PFSK-1 (cell line): Measurements from ENCODE around the gene ACER3.

ENCODE experiments used
- FOXP2 ChIP-seq: optimal IDR thresholded peaks from 2 replicates; pipeline ENCODE3; 2011; ENCODE audit warnings: borderline replicate concordance, control low read depth, inconsistent platforms; ENCODE audit not compliant: insufficient read depth; ENCODE audit errors: extremely low read length, extremely low read depth
- POLR2AphosphoS5 ChIP-seq: IDR thresholded peaks from 2 replicates; pipeline ENCODE4 v1.6.1; 2012; ENCODE audit warnings: low read depth, mild to moderate bottlenecking, control low read depth, low read length, moderate library complexity
- REST ChIP-seq, 2 experiments: IDR thresholded peaks; 2 replicates each; pipeline versions ENCODE4 v1.6.1 to v1.8.0; 2011 to 2012; ENCODE audit warnings: low read depth in 2 of 2, low read length in 2 of 2, control low read depth in 1 of 2, inconsistent platforms in 1 of 2, mild to moderate bottlenecking in 1 of 2, moderate library complexity in 1 of 2; ENCODE audit not compliant: insufficient read depth in 1 of 2
- SIN3A ChIP-seq: IDR thresholded peaks from 2 replicates; pipeline ENCODE4 v1.6.1; 2012; ENCODE audit warnings: mild to moderate bottlenecking, low read length, moderate library complexity, borderline replicate concordance; ENCODE audit not compliant: insufficient read depth
- TAF1 ChIP-seq: IDR thresholded peaks from 2 replicates; pipeline ENCODE4 v1.6.1; 2012; ENCODE audit warnings: low read length, control low read depth, borderline replicate concordance; ENCODE audit not compliant: insufficient read depth

Gene ACER3

GRCh38 chr11:77038825-77039326 is 178.2 kb downstream of the ACER3 start:
- no peak for TF ChIP-seq POLR2AphosphoS5
- TF ChIP-seq REST (IDR thresholded peaks at IDR 0.05; ENCODE audit: insufficient read depth in 1 of 2, low read depth in 2 of 2, low read length in 2 of 2), result no peak

GRCh38 chr11:77039491-77040400 is 179.0 kb downstream of the ACER3 start:
- TF ChIP-seq SIN3A, result no peak
- no peak for TF ChIP-seq FOXP2
- no peak for TF ChIP-seq POLR2AphosphoS5
- TF ChIP-seq REST (IDR thresholded peaks at IDR 0.05; ENCODE audit: insufficient read depth in 1 of 2, low read depth in 2 of 2, low read length in 2 of 2), result no peak
- TF ChIP-seq TAF1, result no peak

- TF ChIP-seq TAF1 (no peak), POLR2AphosphoS5 (no peak), REST (IDR thresholded peaks at IDR 0.05; ENCODE audit: insufficient read depth in 1 of 2, low read depth in 2 of 2, low read length in 2 of 2) (no peak), SIN3A (no peak), FOXP2 (no peak)
Measured at GRCh38 chr11:77040401-77040777, 179.7 kb downstream of the ACER3 start.

GRCh38 chr11:77040889-77041288 is 180.2 kb downstream of the ACER3 start:
- TF ChIP-seq TAF1, result no peak
- no peak for TF ChIP-seq POLR2AphosphoS5
- no peak for TF ChIP-seq REST (IDR thresholded peaks at IDR 0.05; ENCODE audit: insufficient read depth in 1 of 2, low read depth in 2 of 2, low read length in 2 of 2)
- TF ChIP-seq SIN3A, result no peak
- TF ChIP-seq FOXP2, result no peak
